CD4-positive, alpha-beta T cell treated with Interleukin-2 at 100 ng/mL for 4 hours (primary cell): Measurements from ENCODE around the gene PLEKHN1.
A peak's percentile ranks its signal among the peaks of the same experiment; 100 is the strongest.
"Not testable (repeated sequence)": the region's sequence is repeated elsewhere in the genome, so short reads cannot be mapped to it uniquely, and the experiment has no call there.

ENCODE experiments used
- DNase-seq: peaks from one replicate; pipeline ENCODE4 v3.0.0-alpha.2; 2020; ENCODE audit warnings: low spot score

The PLEKHN1 gene

DNA sequence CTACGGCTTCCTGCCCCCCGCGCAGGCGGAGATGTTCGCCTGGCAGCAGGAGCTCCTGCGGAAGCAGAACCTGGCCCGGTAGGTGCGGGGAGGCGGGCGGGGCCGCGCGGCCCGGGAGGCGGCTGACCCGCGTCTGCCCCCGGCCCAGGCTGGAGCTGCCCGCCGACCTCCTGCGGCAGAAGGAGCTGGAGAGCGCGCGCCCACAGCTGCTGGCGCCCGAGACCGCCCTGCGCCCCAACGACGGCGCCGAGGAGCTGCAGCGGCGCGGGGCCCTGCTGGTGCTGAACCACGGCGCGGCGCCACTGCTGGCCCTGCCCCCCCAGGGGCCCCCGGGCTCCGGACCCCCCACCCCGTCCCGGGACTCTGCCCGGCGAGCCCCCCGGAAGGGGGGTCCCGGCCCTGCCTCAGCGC lies 23.9 kb upstream of the PLEKHN1 start:
- no peak for DNase-seq

DNA sequence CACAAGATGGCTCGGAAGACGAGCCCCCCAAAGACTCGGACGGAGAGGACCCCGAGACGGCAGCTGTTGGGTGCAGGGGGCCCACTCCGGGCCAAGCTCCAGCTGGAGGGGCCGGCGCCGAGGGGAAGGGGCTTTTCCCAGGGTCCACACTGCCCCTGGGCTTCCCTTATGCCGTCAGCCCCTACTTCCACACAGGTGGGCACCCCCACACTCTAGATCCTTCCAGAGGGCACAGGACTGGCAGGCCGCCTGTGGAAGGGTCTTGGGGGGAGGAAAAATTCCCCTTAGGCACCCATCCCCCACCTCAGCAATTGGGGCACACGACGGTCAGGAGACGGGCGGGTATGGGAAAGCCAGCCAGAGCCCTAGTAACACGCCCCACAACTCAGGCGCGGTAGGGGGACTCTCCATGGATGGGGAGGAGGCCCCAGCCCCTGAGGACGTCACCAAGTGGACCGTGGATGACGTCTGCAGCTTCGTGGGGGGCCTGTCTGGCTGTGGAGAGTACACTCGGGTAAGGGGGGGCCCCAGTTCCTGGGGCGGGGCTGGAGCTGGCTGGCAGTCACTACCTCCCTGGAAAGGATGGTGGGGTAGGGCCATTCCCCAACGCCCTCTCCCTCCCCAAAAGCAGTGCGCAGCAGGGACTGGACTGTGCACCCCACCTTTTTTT lies 23.3 kb upstream of the PLEKHN1 start:
- DNase-seq: no peak

DNA sequence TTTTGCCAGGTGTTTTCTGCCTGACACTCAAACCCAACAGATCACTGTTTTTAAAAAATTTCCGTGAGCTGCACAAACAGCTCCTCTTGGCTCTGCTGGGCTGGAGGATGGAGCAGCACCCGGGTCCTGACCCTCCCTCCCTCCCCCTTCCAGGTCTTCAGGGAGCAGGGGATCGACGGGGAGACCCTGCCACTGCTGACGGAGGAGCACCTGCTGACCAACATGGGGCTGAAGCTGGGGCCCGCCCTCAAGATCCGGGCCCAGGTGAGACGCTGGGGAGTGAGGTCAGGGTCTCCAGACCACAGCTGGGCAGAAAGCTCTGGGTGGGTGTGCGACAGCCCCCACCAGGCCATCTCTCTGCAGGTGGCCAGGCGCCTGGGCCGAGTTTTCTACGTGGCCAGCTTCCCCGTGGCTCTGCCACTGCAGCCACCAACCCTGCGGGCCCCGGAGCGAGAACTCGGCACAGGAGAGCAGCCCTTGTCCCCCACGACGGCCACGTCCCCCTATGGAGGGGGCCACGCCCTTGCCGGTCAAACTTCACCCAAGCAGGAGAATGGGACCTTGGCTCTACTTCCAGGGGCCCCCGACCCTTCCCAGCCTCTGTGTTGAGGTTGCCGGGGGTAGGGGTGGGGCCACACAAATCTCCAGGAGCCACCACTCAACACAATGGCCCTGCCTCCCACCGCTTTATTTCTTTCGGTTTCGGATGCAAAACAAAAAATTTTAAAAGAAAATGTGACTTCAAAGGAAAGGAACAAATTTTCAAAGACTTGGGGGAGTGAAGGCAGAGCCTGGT lies 22.5 kb upstream of the PLEKHN1 start:
- DNase-seq: no peak

DNA sequence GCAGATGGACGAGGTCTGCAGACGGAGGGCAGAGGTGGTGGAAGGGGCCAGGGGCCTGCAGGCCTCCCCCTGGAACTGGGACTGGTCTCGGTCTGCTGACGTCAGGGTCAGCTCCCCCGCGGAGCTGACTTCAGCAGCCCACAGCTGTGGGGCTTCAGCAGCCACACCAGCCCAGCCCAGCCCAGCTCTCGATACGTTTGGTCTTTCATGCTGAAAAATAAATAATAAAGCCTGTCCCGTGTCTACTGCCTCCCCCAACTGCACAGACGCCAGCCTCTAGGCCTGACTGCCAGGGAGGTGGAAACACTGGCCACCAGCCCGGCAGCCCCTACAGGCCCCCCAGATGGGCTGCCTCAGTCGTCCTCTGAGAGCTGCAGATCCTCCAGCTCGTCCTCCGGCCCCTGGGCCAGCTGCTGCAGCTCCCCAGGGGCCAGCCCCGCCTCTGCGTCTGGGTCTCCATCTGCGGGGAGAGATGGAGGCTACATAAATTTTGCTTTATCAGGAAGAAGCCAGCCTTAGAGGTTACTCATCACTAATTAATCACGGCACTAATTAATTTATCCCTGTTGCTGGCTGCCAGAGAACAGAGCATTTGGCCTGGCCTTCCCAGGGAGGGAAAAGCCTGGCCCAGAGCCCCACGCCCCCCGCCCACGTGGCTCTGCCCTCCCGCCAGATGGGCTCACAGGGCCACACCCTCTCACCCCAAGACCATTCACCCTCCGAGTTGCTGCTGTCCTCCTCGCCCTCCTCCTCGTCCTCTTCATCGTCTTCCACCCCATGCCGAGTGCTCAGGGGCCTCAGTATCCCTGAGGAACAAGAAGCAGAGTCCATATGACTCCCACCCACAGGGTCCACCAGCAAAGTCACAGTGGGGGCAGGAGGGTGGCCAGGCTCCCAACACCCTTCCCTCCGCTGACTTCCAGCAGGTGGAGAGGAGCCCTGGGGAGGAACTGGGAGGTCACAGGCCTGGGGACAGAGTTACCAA lies 21.6 kb upstream of the PLEKHN1 start:
- no peak for DNase-seq

DNA sequence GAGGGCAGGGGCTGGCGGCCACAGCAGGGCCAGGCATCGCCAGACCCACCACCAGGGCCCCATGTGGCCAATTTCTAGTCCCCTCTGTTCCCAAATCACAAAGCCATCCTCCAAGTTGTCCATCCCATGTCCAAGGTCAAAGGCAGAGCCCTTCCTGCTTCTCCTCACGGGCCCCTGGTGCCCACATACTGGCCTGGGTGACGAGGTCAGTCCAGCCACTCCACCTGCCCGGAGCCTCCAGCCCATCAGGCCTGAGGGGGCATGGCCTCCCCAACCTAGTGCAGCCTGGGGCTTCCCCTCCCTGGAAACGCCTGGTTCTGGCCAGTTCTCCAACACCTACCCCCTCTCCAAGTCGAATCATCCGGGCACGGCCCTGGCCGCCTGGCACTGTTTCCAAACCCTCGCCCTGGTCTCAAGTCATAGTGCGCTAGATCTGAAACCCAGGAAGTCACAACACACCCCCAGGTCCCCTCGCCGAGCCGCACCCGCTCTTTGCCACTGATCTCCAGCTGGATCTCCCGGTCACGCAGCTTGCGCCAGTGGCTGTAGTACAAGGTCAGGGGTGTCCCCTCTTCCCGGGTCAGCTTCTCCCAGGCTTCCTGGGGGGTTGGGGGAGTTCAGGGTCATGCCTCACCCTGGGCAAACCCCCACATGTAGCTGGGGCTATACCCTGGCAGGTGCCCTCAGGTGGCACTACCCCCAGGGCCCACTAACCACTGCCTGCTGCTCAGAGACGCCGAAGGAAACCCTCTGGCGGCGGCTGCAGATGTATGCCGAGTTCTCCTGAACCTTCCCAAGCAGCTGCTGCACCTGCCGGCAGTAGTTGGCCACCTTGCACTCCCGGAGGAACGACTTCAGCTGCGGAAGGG lies 20.4 kb upstream of the PLEKHN1 start:
- no peak for DNase-seq

DNA sequence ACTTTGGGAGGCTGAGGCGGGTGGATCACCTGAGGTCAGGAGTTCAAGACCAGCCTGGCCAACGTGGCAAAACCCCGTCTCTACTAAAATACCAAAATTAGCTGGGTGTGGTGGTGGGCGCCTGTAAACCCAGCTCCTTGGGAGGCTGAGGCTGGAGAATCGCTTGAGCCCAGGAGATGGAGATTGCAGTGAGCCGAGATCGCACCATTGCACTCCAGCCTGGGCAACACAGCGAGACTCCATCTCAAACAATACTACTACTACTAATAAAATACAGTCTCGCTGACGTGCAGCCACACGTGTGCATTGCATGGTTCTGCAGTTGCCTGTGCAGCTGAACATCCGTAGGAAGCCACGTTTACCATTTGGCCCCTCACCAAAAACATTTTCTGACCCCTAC lies 19.5 kb upstream of the PLEKHN1 start:
- DNase-seq: not testable (repeated sequence)

DNA sequence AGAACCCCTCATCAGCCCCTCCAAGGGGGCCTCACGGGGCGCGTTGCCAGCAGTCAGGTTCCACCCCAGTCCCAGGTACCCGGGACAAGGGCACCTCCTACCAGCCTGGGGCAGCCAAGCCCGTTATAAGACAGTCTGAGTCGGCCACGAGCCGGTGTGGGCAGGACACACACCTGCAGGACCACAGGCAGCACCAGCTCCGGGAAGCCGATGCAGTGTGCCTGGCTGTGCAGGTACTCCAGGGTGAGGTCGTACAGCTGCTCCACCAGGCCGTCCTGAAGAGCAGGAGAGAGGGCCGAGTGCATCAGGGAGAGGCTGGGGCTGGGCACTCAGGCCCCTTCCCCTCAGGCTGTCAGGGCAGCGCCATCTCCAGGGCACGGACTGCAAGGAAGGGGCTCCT lies 18.3 kb upstream of the PLEKHN1 start:
- DNase-seq: no peak

DNA sequence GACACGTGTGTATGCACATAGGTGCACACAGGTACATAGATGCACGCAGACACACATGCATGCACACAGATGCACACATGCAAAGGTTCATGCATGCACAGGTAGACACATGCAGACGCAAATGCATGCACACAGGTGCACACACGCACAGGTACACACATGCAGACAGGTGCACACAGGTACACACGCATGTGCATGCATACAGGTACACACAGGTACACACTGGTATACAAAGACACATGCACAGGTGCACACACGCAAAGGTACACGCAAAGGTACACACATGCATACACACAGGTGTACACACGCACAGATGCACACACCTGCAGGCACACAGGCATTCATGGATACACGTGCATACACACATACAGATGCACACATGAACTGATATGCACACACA lies 16.0 kb upstream of the PLEKHN1 start:
- DNase-seq: no peak

DNA sequence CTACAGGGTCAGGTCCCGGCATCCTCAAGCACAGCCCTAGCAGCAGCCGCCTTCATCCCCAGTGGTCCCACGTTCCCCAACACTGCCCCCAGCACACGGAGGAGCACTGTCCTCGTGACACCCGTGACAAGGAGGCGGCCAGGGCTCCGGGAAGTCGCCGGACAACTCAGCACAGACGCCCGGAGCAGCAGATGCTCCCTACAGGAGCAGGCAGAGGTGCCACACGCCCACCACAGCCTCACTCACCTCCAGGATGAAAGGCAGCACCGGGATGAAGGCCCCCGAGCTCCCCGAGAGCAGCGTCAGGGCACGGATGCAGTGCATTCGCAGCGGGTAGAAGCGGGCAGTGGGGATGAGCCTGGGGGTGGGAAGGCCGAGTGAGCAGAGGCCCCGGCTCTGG lies 15.4 kb upstream of the PLEKHN1 start:
- DNase-seq: no peak

DNA sequence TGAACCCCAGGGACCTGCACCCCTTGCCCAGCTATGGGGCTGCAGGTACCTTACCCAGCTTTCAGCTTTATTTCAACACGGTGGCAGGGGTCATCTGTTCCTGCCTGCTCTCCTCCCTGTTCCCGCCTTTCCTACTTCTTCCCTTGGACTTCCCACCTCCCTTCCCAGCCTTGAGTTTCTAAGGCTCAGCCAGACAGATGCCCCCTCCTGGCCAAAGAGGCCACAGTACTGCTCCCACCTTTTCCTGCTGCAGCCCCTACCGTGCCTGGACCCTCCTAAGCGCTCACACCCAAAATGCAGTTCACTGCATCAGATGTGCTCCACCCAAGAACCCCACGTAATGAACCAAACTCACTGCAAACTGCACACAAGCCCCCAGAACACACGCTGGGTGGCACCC lies 14.9 kb upstream of the PLEKHN1 start:
- DNase-seq: no peak

DNA sequence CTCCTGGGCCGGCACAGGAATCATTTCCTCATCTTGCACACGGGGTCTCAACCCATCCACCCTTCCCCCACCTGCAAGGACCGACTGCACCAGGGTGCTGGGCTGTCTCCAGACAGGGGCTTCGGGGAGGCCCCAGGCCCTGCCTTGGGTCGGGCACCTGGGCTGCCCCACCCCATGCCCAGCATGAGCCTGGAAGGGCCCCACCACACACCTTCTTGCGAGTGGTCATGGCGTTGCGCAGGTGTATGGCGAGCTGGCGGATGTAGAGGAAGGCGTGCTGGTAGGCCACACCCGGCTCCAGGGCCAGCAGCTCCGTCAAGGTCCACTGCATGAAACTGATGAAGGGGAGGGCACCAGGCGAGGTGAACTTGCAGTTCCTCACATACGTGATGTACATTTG lies 14.1 kb upstream of the PLEKHN1 start:
- no peak for DNase-seq

DNA sequence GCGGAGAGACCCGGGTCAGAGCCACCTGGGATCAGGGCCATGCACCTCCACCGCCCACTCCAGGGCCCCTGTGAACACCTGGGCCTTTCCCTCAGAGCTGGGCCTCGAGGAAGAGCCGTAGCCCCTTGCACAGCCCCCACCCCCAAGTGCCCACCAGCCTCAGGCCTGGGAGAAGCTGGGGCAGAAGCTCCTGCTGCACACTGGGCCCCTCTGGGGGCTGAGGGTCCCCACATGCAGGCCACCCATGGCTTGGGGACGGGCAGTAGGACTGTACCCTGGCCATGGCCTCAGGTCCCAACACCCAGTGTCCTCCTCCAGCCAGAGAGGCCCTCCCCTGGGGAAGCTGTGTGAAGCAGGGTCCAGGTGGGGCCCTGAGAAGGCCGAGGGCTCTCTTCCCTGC lies 13.7 kb upstream of the PLEKHN1 start:
- DNase-seq: no peak

DNA sequence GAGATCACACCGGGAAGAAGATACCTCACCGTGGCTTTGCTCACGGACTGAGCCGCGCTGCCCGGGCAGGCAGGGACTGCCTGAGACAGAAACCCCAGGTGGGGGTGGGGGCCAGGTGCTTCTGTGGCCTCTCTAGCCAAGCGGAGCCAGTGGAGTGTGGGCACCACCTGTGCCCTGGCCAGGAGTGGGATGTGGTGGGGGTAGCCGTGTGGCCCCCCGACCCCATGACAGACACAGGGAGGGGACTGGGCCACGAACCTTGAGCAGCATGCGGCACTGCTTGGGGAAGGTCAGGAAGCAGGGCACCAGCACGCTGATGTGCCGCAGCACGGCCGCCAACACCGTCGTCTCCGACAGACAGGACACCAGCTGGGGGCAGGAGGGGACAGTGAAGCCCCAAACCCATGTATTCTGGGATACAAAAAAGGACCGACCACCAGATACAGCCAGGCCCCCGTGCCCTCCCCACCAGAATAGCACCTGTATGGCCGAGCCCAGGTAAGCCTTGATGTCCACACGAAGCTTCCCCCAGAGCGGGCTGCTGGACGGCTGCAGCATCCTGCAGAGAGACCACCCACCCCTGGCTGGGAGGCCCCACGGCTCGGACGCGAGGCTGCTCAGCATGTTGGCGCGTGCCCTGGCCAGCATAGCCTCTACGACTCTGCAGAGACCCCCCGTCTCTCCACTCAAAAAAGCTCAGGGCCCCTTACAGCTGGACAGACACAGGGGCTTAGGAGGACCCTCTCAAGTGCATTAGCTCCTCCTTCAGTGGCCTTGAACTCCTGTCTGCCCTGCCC lies 12.6 kb upstream of the PLEKHN1 start:
- DNase-seq: no peak

DNA sequence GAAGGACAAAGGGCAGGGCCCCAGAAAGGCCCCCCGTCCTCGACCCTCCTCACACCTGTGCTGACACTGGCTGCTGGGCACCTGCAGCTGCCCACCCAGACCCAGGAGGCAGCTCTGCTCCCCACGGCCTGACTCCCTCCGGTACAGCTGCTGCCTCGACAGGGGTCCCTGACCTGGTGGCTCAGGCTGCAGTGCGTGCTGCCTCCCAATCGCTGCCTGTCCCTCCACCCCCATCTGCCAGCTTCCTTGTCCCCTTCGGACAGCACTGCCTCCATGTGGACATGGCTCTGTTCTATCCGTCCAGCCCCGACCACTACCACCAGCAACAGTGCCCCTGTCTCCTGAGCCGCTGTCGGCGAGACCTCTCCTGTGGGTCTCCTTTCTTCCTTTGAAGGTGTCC lies 11.4 kb upstream of the PLEKHN1 start:
- DNase-seq: no peak

DNA sequence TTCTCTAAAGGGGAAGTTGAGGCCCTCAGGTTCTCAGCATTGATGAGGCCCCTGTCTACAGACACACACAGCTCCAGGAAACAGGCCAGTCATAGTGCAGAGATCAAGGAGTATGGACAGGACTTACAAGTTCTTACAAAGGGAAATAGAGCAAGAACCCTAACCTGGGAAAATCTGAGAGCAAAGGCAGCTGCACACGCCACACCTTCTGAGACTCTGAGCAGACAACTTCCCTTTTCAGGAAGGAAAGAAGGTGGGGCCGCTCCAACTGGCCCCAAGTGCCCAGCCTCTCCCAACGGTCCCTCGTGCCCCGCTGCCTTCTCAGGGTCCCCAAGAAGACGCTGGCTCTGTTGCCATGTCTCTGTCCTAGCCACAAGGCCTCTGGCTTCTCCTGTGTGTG lies 10.8 kb upstream of the PLEKHN1 start:
- DNase-seq: no peak

DNA sequence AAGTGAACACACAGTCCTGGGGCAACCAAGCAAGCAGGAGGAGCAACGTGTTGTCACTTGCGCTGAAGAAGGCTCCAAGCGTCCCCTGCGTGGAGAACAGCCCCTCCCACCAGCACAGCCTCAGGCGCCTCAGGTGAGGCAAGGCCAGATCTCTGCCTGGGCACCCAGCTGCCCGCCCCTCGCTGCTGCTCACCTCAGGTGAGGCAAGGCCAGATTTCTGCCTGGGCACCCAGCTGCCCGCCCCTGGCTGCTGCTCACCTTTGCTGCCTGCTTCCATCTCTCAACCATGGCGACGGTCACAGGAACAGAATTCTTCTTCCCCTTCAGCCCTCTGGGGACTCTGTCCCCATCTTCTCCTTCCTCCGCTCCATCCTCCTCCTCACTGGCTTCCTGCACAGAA lies 9.6 kb upstream of the PLEKHN1 start:
- DNase-seq: no peak

DNA sequence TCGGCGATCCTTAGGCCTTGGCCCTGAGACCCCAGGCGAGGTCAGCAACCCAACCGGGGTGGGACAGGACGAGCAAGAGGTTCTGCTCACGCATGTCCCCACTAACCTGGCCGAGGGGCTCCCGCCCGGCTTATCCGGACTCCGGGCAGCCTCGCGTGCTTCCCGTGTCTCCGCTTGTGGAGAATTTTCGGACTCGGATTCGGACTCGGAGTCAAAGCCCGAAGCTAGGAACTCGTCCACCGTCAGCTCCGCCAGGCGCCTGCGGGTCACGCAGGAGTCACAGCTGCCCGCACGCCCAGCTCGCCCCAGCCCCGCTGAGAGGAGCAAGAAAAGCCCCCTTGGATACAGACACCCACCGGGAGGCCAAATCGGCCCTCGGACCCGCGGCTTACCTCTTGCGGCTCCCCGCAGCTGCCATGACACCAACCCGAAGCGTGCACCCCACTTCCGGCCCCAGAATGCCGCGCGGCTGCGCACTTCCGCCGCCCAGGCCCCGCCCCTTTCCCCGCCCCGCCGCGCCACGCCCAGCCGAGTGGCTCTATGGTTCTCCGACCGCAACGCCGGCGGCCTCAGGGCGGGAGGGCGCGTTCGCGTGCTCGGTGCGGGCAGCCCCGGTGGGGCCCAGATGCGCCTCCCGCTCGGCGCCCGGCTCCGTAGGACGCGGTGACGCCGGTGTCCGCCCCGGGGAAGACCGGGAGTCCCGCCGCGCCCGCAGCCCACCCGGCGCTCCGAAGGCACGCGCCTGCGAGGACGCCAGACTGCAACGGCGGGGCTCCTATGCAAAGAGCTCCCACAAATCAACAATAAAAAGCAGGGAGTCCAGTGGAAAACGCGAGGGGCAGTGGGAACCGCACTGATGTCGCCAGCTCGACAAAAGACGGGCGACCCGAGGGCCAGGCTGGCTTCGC lies 7.2 kb upstream of the PLEKHN1 start, which contains the start of gene NOC2L:
Gene NOC2L, minus strand, starts transcription at position 434 of the 908 bp plus-strand sequence. Its CDS starts 16 bp downstream, at position 418.
- DNase-seq: peak; percentile 97

DNA sequence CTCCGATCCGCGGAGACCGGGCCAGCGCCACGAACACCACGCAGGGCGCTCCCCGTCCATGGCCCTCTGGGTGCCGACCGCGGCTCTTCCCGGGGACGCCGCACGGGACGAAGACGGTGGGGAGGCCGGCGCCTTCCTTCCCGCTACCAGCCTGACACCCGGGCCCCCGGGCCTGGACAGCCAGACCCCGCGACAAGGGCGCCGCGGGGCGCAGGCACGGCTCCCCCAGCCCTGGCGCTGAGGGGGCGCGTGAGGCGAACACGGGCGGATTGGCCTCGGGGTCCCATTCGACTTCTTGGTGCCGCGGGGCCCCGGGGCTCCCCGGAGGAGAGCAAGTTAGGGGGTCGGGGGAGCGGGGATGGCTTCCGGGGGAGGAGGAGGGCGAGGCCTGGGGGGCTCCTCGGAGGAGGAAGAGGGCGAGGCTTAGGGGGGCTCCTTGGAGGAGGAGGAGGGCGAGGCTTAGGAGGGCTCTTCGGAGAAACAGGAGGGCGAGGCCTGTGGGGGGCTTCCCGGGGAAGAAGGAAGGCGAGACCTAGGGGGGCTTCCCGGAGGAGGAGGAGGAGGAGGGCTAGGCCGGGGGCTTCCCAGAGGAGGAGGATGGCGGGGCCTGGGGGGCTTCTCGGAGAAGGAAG lies 6.4 kb upstream of the PLEKHN1 start:
- no peak for DNase-seq
